Measurements from ENCODE around the gene ZBTB7C.

- no peak for TF ChIP-seq POLR2A (IDR thresholded peaks at IDR 0.05; ENCODE audit: low read length)
- TF ChIP-seq GATA3 (IDR thresholded peaks at IDR 0.05; ENCODE audit: borderline replicate concordance), result no peak
Measured at GRCh38 chr18:48244530-48244929, 164.7 kb downstream of the ZBTB7C start.

Measured in A549 (cell line).